Natural killer cell (primary cell): ENCODE results near the gene SYCE1L. TPM values are rescaled to one million over a fixed set of nuclear protein-coding genes. Genes with fewer than 3 reads are reported as not detected.

Experiments
- ATAC-seq, 3 donors: fragments of 150-1000 bp in 2 of 3; fragments of 200-7000 bp in 1 of 3; cut with Tn5 transposase; 1 replicate in 1 of 3; 2 replicates in 2 of 3; pipeline ENCODE4 v1.10.0; 2021; ENCODE audit warnings: mild to moderate bottlenecking in 2 of 3, moderate library complexity in 2 of 3
- DNase-seq, 2 donors: peaks; one replicate each; pipeline versions ENCODE4 v3.0.0 to v3.0.0-alpha.2; 2013 to 2021; ENCODE audit warnings: mixed read lengths in 1 of 2
- H3K27ac ChIP-seq: one replicate; pipeline ENCODE4 v1.5.1; 2013; ENCODE audit warnings: mild to moderate bottlenecking, low read length
- H3K27me3 ChIP-seq: one replicate; pipeline ENCODE4 v1.6.1; 2013; ENCODE audit warnings: low read length; ENCODE audit not compliant: control insufficient read depth, insufficient read depth
- H3K36me3 ChIP-seq: one replicate; pipeline ENCODE4 v1.6.1; 2013; ENCODE audit warnings: low read length; ENCODE audit not compliant: control insufficient read depth, insufficient read depth
- H3K4me1 ChIP-seq: one replicate; pipeline ENCODE4 v1.6.1; 2013; ENCODE audit warnings: low read length; ENCODE audit not compliant: control insufficient read depth, insufficient read depth
- H3K4me3 ChIP-seq: one replicate; pipeline ENCODE4 v1.5.1; 2013; ENCODE audit warnings: low read length
- H3K9me3 ChIP-seq: one replicate; pipeline ENCODE4 v1.6.1; 2013; ENCODE audit warnings: low read length; ENCODE audit not compliant: control insufficient read depth, insufficient read depth
- H3K27ac Mint-ChIP-seq, 2 donors: one replicate each; pipeline ENCODE4 v1.8.0; 2022; ENCODE audit warnings: mild to moderate bottlenecking in 2 of 2, mixed read lengths in 2 of 2, moderate library complexity in 1 of 2
- H3K27me3 Mint-ChIP-seq, 2 donors: one replicate each; pipeline ENCODE4 v1.8.0; 2022; ENCODE audit warnings: low read depth in 2 of 2, mixed read lengths in 2 of 2
- H3K36me3 Mint-ChIP-seq: one replicate; pipeline ENCODE4 v1.8.0; 2022; ENCODE audit warnings: mixed read lengths
- H3K4me1 Mint-ChIP-seq, 2 donors: one replicate each; pipeline ENCODE4 v1.8.0; 2022; ENCODE audit warnings: mixed read lengths in 2 of 2
- H3K4me3 Mint-ChIP-seq: one replicate; pipeline ENCODE4 v1.8.0; 2022; ENCODE audit warnings: mild to moderate bottlenecking, moderate library complexity, mixed read lengths
- H3K9me3 Mint-ChIP-seq, 2 donors: one replicate each; pipeline ENCODE4 v1.8.0; 2022; ENCODE audit warnings: mixed read lengths in 2 of 2
- WGBS: methylation state at CpG from one replicate; pipeline ENCODE4 v1.1.7; 2013; ENCODE audit warnings: missing lambda C conversion rate; ENCODE audit not compliant: insufficient coverage; 5-methylcytosine and 5-hydroxymethylcytosine counted together
- intact Hi-C: fragments of 100-400 bp; cut with micrococcal nuclease; formaldehyde crosslinking; loops from one replicate; pipeline ENCODE4 v1.14.2; 2022
- total RNA-seq, 4 donors: library from RNA; stranded (reverse); fragments of 120-200 nt in 1 of 4; gene quantifications; one replicate each; pipeline versions ENCODE4 v1.2.3 to v1.2.4, GENCODE V29; 2013 to 2022
- TF ChIP-seq, protein P1 (sequence below): fragments of 200-600 bp; IDR thresholded peaks from one replicate; pipeline ENCODE4 v1.8.0; 2022; ENCODE audit warnings: antibody characterized with exemption

SYCE1L gene
- total RNA-seq, 3 donors from 2014 or later (not counting 1 experiment from before 2014, with no cell fraction given) = 12.7 to 15.7 (median 14.4) TPM

- Histone ChIP-seq H3K27ac (no peak overlapping the region), H3K4me3 (no peak overlapping the region), H3K36me3 (no peaks in the 10 kb centered on the region), H3K27me3 (no peaks in the 10 kb centered on the region), H3K4me1 (no peaks in the 10 kb centered on the region), H3K9me3 (no peaks in the 10 kb centered on the region)
- H3K4me1 Mint-ChIP-seq = no peaks in the 10 kb centered on the region
- intact Hi-C loops = no loop called here
- H3K27ac Mint-ChIP-seq = no peak overlapping the region
- no peaks in the 10 kb centered on the region for H3K27me3 Mint-ChIP-seq
- H3K9me3 Mint-ChIP-seq = no peaks in the 10 kb centered on the region
- TF ChIP-seq, protein P1, sequence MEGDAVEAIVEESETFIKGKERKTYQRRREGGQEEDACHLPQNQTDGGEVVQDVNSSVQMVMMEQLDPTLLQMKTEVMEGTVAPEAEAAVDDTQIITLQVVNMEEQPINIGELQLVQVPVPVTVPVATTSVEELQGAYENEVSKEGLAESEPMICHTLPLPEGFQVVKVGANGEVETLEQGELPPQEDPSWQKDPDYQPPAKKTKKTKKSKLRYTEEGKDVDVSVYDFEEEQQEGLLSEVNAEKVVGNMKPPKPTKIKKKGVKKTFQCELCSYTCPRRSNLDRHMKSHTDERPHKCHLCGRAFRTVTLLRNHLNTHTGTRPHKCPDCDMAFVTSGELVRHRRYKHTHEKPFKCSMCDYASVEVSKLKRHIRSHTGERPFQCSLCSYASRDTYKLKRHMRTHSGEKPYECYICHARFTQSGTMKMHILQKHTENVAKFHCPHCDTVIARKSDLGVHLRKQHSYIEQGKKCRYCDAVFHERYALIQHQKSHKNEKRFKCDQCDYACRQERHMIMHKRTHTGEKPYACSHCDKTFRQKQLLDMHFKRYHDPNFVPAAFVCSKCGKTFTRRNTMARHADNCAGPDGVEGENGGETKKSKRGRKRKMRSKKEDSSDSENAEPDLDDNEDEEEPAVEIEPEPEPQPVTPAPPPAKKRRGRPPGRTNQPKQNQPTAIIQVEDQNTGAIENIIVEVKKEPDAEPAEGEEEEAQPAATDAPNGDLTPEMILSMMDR = peak; percentile 23
- DNase-seq = peak in 1 of 2 donors; percentile 55
- no peak overlapping the region for H3K4me3 Mint-ChIP-seq
- 67% methylated on average over 9 of the region's 10 CpGs for WGBS
- ATAC-seq = peak in 1 of 3 donors; percentile 36
- H3K36me3 Mint-ChIP-seq = no peaks in the 10 kb centered on the region
These were observed 24.0 kb downstream of the SYCE1L start for GRCh38 chr16:77223184-77223583.

- H3K4me3 ChIP-seq = no peak overlapping the region
- TF ChIP-seq, protein P1 = no peak
- intact Hi-C loops = no loop called here
- no peak overlapping the region for H3K27ac Mint-ChIP-seq
- H3K27ac ChIP-seq = no peak overlapping the region
- no peaks in the 10 kb centered on the region for H3K36me3 ChIP-seq
- no peaks in the 10 kb centered on the region for H3K9me3 ChIP-seq
- H3K27me3 ChIP-seq = no peaks in the 10 kb centered on the region
- H3K9me3 Mint-ChIP-seq = no peaks in the 10 kb centered on the region
- ATAC-seq (no peak), DNase-seq (no peak)
- no peaks in the 10 kb centered on the region for H3K36me3 Mint-ChIP-seq
- no peaks in the 10 kb centered on the region for H3K4me1 ChIP-seq
- H3K4me3 Mint-ChIP-seq = no peak overlapping the region
- WGBS = 93% methylated on average over 3 of the region's 3 CpGs
- H3K4me1 Mint-ChIP-seq = no peaks in the 10 kb centered on the region
- H3K27me3 Mint-ChIP-seq = peaks cover 2 to 8% of the 10 kb centered on the region in 2 donors
These were observed 26.0 kb downstream of the SYCE1L start for GRCh38 chr16:77225182-77225581.

DNA sequence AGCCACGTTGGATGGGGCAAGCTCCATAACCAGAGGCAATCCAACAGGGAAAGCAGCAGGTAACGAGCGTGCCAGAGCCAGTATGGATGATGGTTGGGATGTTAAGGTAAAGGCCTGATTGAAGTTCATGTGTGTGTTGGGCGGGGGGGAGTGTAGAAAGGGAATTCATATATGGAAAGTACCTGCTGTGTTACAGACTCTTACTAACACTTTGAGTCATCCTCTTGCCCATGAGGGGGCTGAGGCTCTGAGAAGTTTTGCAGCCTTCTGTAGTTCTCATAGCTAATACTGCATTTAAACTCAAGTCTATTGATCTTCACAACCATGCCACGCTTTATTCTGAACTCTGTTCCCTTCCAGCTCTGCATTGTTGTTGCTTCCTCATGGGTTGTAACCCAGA, 28.5 kb downstream of the SYCE1L start:
- Mint-ChIP-seq H3K4me1 (no peaks in the 10 kb centered on the region), H3K9me3 (no peaks in the 10 kb centered on the region), H3K36me3 (no peaks in the 10 kb centered on the region), H3K4me3 (no peak overlapping the region), H3K27ac (no peak overlapping the region), H3K27me3 (peaks cover 8% of the 10 kb centered on the region in 2 donors)
- no peak overlapping the region for H3K27ac ChIP-seq
- DNase-seq = no peak
- TF ChIP-seq, protein P1 = no peak
- no peaks in the 10 kb centered on the region for H3K36me3 ChIP-seq
- H3K9me3 ChIP-seq = no peaks in the 10 kb centered on the region
- WGBS = 81% methylated on average over 5 of the region's 5 CpGs
- ATAC-seq = no peak
- H3K27me3 ChIP-seq = no peaks in the 10 kb centered on the region
- no peaks in the 10 kb centered on the region for H3K4me1 ChIP-seq
- H3K4me3 ChIP-seq = no peak overlapping the region
- intact Hi-C loops = no loop called here

- Mint-ChIP-seq H3K27ac (no peak overlapping the region), H3K27me3 (peaks cover 10 to 16% of the 10 kb centered on the region in 2 donors), H3K4me1 (peaks cover 2 to 3% of the 10 kb centered on the region in 2 donors), H3K36me3 (no peaks in the 10 kb centered on the region), H3K9me3 (no peaks in the 10 kb centered on the region), H3K4me3 (no peak overlapping the region)
- WGBS = 51% methylated on average over 2 of the region's 3 CpGs
- H3K27me3 ChIP-seq = no peaks in the 10 kb centered on the region
- TF ChIP-seq, protein P1 = no peak
- no peaks in the 10 kb centered on the region for H3K36me3 ChIP-seq
- ATAC-seq = no peak
- intact Hi-C loops = no loop called here
- no peak for DNase-seq
- no peaks in the 10 kb centered on the region for H3K9me3 ChIP-seq
- H3K4me3 ChIP-seq = no peak overlapping the region
- peaks cover 3% of the 10 kb centered on the region for H3K4me1 ChIP-seq
- no peak overlapping the region for H3K27ac ChIP-seq
These were observed 31.8 kb downstream of the SYCE1L start for GRCh38 chr16:77231047-77231446.
